Ovary (tissue), 3 donors: ENCODE results near the gene HMCES.

ENCODE experiments used
- POLR2A ChIP-seq: fragments of 450-650 bp; IDR thresholded peaks from one replicate; pipeline ENCODE4 v1.6.1; 2017; ENCODE audit warnings: antibody characterized with exemption, mild to moderate bottlenecking, moderate library complexity
- TF ChIP-seq, protein P1 (sequence below), 3 donors: fragments of 450-650 bp in 2 of 3; fragments of 200-600 bp in 1 of 3; IDR thresholded peaks; one replicate each; pipeline versions ENCODE4 v1.5.1 to v1.8.0; 2016 to 2022; ENCODE audit warnings: antibody characterized with exemption in 3 of 3, mild to moderate bottlenecking in 1 of 3
- donor health status: DM: no; HTN: no; CAD: no.

GRCh38 chr3:129266651-129267050 lies 12.0 kb upstream of the HMCES start:
- TF ChIP-seq POLR2A, result no peak
- TF ChIP-seq, protein P1, sequence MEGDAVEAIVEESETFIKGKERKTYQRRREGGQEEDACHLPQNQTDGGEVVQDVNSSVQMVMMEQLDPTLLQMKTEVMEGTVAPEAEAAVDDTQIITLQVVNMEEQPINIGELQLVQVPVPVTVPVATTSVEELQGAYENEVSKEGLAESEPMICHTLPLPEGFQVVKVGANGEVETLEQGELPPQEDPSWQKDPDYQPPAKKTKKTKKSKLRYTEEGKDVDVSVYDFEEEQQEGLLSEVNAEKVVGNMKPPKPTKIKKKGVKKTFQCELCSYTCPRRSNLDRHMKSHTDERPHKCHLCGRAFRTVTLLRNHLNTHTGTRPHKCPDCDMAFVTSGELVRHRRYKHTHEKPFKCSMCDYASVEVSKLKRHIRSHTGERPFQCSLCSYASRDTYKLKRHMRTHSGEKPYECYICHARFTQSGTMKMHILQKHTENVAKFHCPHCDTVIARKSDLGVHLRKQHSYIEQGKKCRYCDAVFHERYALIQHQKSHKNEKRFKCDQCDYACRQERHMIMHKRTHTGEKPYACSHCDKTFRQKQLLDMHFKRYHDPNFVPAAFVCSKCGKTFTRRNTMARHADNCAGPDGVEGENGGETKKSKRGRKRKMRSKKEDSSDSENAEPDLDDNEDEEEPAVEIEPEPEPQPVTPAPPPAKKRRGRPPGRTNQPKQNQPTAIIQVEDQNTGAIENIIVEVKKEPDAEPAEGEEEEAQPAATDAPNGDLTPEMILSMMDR (IDR thresholded peaks at IDR 0.05), result no peak
